ENCODE measurements around the gene IL2RA. TPM values are rescaled to one million over a fixed set of nuclear protein-coding genes. Genes with fewer than 3 reads are reported as not detected.

Gene IL2RA
- total and polyA plus RNA-seq, 10 of the 15 experiments (the other 5 are each of a cell fraction or from before 2014, with no cell fraction given) = 2.2 to 6.0 (median 4.9) TPM

- no peak for TF ChIP-seq CHD4 (IDR thresholded peaks at IDR 0.05)
- TF ChIP-seq BCLAF1 (IDR thresholded peaks at IDR 0.05) = 0 out of 2 replicates have a peak, but pooled peaks have one; percentile 36
- peak; percentile 72; the same call in 1 of the 2 replicates for TF ChIP-seq ZSCAN29 (IDR thresholded peaks at IDR 0.05)
- TF ChIP-seq TCF7 (IDR thresholded peaks at IDR 0.05; ENCODE audit: borderline replicate concordance) = no peak
- peak; percentile 91; the same call in 1 of the 2 replicates for TF ChIP-seq ATF3 (IDR thresholded peaks at IDR 0.05; ENCODE audit: borderline replicate concordance, extremely low read depth, low read depth, low read length)
- TF ChIP-seq DPF2 (IDR thresholded peaks at IDR 0.05) = peak; percentile 81
- TF ChIP-seq WRNIP1 (IDR thresholded peaks at IDR 0.05; ENCODE audit: borderline replicate concordance, low read depth, low read length) = no peak
- no peak for TF ChIP-seq BCL11A (IDR thresholded peaks at IDR 0.05; ENCODE audit: low read depth, low read length)
- peak; percentile 67 for TF ChIP-seq RUNX3 (IDR thresholded peaks at IDR 0.05; ENCODE audit: low read length)
These were observed 26.7 kb upstream of the IL2RA start, which contains the start of gene RBM17 (continued) for GRCh38 chr10:6088721-6089333.
